K562 (cell line): ENCODE results near the gene UBN2. TPM values are rescaled to one million over a fixed set of nuclear protein-coding genes. Genes with fewer than 3 reads are reported as not detected.

Experiments used
- CTCF ChIP-seq, 3 experiments: IDR thresholded peaks in 2 of 3; conservative IDR thresholded peaks in 1 of 3; 2 replicates each; pipeline ENCODE4 v1.5.1; 2011 to 2012; ENCODE audit warnings: low read length in 3 of 3, mild to moderate bottlenecking in 3 of 3, control low read depth in 2 of 3, improper control_type of control experiment in 1 of 3, inconsistent platforms in 1 of 3, low read depth in 1 of 3, mixed read lengths in 1 of 3, moderate library complexity in 1 of 3; ENCODE audit not compliant: insufficient read depth in 2 of 3
- ETS2 ChIP-seq: IDR thresholded peaks from 2 replicates; pipeline ENCODE4 v1.6.1; 2016; ENCODE audit warnings: borderline replicate concordance, missing genetic modification characterization, mild to moderate bottlenecking, moderate library complexity, missing compliant biosample characterization; ENCODE audit not compliant: poor library complexity, severe bottlenecking
- HOXB6 ChIP-seq: fragments of 250-450 bp; sonication (Bioruptor Pico); IDR thresholded peaks from 2 replicates; pipeline ENCODE4 v1.5.1; 2022; ENCODE audit warnings: mild to moderate bottlenecking, borderline replicate concordance
- NRF1 ChIP-seq, 2 experiments: fragments of 450-650 bp; IDR thresholded peaks in 1 of 2; conservative IDR thresholded peaks in 1 of 2; 2 replicates each; pipeline ENCODE4 v1.6.1; 2014; ENCODE audit warnings: mild to moderate bottlenecking in 2 of 2
- PATZ1 ChIP-seq: fragments of 250-450 bp; sonication (Bioruptor Pico); IDR thresholded peaks from 2 replicates; pipeline ENCODE4 v1.5.0; 2020; ENCODE audit warnings: mild to moderate bottlenecking, borderline replicate concordance
- SIRT6 ChIP-seq: IDR thresholded peaks from one replicate; pipeline ENCODE4 v1.6.1; 2012; ENCODE audit warnings: low read depth, mild to moderate bottlenecking, control low read depth, inconsistent platforms, low read length, moderate library complexity
- SMAD3 ChIP-seq: fragments of 450-650 bp; formaldehyde crosslinking; conservative IDR thresholded peaks from 2 replicates; pipeline ENCODE4 v1.4.0; 2020; ENCODE audit warnings: mild to moderate bottlenecking
- ZBTB49 ChIP-seq: sonication (generic); formaldehyde crosslinking; IDR thresholded peaks from 2 replicates; pipeline ENCODE4 v1.8.0; 2022; ENCODE audit warnings: missing genetic modification reagents, mild to moderate bottlenecking, borderline replicate concordance
- ZKSCAN8 ChIP-seq: fragments of 200-800 bp; sonication (Bioruptor generic); IDR thresholded peaks from 2 replicates; pipeline ENCODE4 v1.6.1; 2016; ENCODE audit warnings: missing genetic modification characterization, missing compliant biosample characterization
- ZNF586 ChIP-seq: fragments of 450-650 bp; formaldehyde crosslinking; conservative IDR thresholded peaks from 2 replicates; pipeline ENCODE4 v1.4.0; 2020; ENCODE audit warnings: mild to moderate bottlenecking, moderate library complexity
- polyA plus RNA-seq, 8 experiments: library from polyadenylated mRNA; depleted of rRNA in 4 of 8; stranded (reverse) in 5 of 8; unstranded in 3 of 8; fragments of >200 nt; fragmentation: Nextera tagmentation in 2 of 8; fragmentation: Illumina TruSeq in 1 of 8; extraction: Ambion mirVana in 2 of 8; extraction: Trizol in 1 of 8; gene quantifications; 2 replicates each; pipeline versions ENCODE4 v1.2.1 to v1.2.3, GENCODE V29; 2011 to 2014; ENCODE audit warnings: inconsistent platforms in 1 of 8, missing spikeins in 1 of 8
- total RNA-seq, 7 experiments: library from RNA; depleted of rRNA in 6 of 7; stranded (reverse); fragments of >200 nt in 6 of 7; fragmentation: Illumina TruSeq in 2 of 7; extraction: Trizol in 2 of 7; gene quantifications; 2 replicates each; pipeline versions ENCODE4 v1.2.1 to v1.2.3, GENCODE V29; 2011 to 2021; ENCODE audit warnings: low replicate concordance in 1 of 7
- TF ChIP-seq, protein P1 (sequence below): fragments of 450-650 bp; IDR thresholded peaks from 2 replicates; pipeline ENCODE4 v1.6.1; 2016; ENCODE audit warnings: mild to moderate bottlenecking
- TF ChIP-seq, protein P2 (sequence below), 2 experiments: fragments of 250-450 bp in 1 of 2; fragments of 450-650 bp in 1 of 2; sonication (Bioruptor Pico) in 1 of 2; IDR thresholded peaks; 2 replicates each; pipeline versions ENCODE4 v1.6.1 to v1.8.0; 2016 to 2021; ENCODE audit warnings: mild to moderate bottlenecking in 2 of 2, moderate library complexity in 2 of 2, missing compliant biosample characterization in 1 of 2, missing genetic modification characterization in 1 of 2
- TF ChIP-seq, protein P3 (sequence below): sonication (generic); formaldehyde crosslinking; IDR thresholded peaks from 2 replicates; pipeline ENCODE4 v1.8.1; 2023; ENCODE audit warnings: mild to moderate bottlenecking, missing genetic modification reagents, moderate library complexity
- TF ChIP-seq, protein P4 (sequence below): IDR thresholded peaks from 2 replicates; pipeline ENCODE4 v1.6.1; 2016; ENCODE audit warnings: missing genetic modification characterization, missing compliant biosample characterization

The UBN2 gene
- total and polyA plus RNA-seq, 9 of the 15 experiments (the other 6 are each of a cell fraction or from before 2014, with no cell fraction given) = 1.2 to 19.5 (median 9.9) TPM

DNA sequence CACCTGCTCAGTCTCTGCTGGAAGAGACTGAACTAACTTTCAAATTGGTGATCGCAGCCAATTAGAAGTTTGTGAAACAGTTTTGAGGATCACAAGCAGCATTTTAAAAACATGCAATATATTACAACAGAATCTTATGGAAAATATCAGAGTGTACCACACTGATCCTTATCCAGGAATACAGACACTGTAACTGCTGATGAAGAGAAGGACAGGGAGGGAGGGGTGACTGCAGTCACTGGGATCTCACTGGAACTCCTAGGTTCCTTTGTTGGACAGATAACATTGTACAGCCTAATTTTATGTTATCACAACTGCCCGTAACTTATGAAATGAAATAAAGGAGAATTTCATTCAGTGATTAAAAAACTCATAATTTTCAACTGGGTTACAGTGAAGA lies 6.8 kb upstream of the UBN2 start (continued):
- TF ChIP-seq, protein P1, sequence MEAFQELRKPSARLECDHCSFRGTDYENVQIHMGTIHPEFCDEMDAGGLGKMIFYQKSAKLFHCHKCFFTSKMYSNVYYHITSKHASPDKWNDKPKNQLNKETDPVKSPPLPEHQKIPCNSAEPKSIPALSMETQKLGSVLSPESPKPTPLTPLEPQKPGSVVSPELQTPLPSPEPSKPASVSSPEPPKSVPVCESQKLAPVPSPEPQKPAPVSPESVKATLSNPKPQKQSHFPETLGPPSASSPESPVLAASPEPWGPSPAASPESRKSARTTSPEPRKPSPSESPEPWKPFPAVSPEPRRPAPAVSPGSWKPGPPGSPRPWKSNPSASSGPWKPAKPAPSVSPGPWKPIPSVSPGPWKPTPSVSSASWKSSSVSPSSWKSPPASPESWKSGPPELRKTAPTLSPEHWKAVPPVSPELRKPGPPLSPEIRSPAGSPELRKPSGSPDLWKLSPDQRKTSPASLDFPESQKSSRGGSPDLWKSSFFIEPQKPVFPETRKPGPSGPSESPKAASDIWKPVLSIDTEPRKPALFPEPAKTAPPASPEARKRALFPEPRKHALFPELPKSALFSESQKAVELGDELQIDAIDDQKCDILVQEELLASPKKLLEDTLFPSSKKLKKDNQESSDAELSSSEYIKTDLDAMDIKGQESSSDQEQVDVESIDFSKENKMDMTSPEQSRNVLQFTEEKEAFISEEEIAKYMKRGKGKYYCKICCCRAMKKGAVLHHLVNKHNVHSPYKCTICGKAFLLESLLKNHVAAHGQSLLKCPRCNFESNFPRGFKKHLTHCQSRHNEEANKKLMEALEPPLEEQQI = no peak
- TF ChIP-seq, protein P2, sequence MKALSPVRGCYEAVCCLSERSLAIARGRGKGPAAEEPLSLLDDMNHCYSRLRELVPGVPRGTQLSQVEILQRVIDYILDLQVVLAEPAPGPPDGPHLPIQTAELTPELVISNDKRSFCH (CRISPR knock-in tag; IDR thresholded peaks at IDR 0.05) = no peak
- TF ChIP-seq, protein P2 (tag; IDR thresholded peaks at IDR 0.05) = no peak
- TF ChIP-seq HOXB6 (CRISPR knock-in tag) (no peak), SMAD3 (CRISPR knock-in tag) (no peak), NRF1 (conservative IDR thresholded peaks at IDR 0.05 in 1 of 2, IDR thresholded peaks at IDR 0.05 in 1 of 2) (no peak), SIRT6 (no peak), CTCF (IDR thresholded peaks at IDR 0.05 in 2 of 3, conservative IDR thresholded peaks at IDR 0.05 in 1 of 3; ENCODE audit: insufficient read depth in 2 of 3, low read depth in 1 of 3, low read length in 3 of 3) (no peak), PATZ1 (no peak), ETS2 (tag) (no peak), ZNF586 (no peak), ZBTB49 (CRISPR knock-in tag) (no peak), ZKSCAN8 (no peak)
- TF ChIP-seq, protein P3, sequence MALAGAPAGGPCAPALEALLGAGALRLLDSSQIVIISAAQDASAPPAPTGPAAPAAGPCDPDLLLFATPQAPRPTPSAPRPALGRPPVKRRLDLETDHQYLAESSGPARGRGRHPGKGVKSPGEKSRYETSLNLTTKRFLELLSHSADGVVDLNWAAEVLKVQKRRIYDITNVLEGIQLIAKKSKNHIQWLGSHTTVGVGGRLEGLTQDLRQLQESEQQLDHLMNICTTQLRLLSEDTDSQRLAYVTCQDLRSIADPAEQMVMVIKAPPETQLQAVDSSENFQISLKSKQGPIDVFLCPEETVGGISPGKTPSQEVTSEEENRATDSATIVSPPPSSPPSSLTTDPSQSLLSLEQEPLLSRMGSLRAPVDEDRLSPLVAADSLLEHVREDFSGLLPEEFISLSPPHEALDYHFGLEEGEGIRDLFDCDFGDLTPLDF (CRISPR knock-in tag) = no peak
- TF ChIP-seq, protein P4, sequence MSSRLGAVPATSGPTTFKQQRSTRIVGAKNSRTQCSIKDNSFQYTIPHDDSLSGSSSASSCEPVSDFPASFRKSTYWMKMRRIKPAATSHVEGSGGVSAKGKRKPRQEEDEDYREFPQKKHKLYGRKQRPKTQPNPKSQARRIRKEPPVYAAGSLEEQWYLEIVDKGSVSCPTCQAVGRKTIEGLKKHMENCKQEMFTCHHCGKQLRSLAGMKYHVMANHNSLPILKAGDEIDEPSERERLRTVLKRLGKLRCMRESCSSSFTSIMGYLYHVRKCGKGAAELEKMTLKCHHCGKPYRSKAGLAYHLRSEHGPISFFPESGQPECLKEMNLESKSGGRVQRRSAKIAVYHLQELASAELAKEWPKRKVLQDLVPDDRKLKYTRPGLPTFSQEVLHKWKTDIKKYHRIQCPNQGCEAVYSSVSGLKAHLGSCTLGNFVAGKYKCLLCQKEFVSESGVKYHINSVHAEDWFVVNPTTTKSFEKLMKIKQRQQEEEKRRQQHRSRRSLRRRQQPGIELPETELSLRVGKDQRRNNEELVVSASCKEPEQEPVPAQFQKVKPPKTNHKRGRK (tag) = no peak
